Stimulated activated CD4-positive, alpha-beta T cell treated with anti-CD3 and anti-CD28 coated beads, TNF-alpha, amount 100 ng/mL, for 24 hours (primary cell): ENCODE results near the gene WASF3.
"Not testable (repeated sequence)": the region's sequence is repeated elsewhere in the genome, so short reads cannot be mapped to it uniquely, and the experiment has no call there.

Source experiments
- DNase-seq, 3 experiments: peaks; one replicate each; pipeline ENCODE4 v3.0.0-alpha.2; 2020; ENCODE audit warnings: low read depth in 3 of 3

The WASF3 gene

DNA sequence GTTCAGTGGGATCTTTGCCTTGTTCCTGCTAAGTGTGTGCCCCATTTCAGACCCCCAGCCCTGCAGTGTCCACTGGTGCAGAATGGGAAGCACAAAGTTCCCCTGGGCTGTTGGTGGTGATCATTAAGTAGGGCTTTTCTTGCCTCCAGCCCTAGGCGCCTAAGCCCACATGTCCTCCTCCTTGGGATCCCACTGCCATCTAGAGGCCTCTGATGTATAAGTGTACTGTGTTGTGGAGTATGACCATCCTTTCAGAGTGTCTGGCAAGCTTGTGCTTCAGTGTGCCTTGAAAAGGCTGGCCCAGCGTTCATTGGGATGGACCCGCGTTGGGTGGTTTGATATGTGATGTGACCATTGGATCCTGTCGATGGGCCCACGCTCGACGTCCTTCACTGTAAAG is 71.2 kb downstream of the WASF3 start:
- DNase-seq: no peak

DNA sequence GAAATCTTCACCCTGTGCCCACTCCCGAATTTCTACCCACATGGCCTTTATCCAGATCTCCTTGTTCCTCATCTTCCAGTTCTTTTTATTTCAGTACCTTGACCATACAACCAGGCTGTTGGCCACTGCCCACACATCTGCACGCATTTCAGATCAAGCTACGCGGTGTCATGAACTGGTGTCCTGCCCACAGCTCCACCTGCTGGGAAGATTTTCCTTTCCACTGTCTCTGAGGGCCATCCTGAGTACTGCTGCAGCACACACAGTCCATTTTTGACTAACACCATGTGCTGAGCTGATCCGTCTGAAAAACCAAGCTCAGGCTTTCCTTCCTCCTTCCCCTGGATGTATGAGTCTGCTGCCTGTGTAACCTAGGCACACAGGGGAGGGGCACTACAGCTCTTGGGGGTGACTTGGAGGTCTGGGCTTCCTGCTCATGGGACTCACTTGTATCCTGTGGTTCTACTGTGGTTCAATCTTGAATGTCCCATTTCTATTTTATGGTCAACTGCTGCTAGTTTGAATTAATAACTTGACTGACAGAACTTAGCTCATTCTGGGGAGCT is 71.9 kb downstream of the WASF3 start:
- no peak for DNase-seq

DNA sequence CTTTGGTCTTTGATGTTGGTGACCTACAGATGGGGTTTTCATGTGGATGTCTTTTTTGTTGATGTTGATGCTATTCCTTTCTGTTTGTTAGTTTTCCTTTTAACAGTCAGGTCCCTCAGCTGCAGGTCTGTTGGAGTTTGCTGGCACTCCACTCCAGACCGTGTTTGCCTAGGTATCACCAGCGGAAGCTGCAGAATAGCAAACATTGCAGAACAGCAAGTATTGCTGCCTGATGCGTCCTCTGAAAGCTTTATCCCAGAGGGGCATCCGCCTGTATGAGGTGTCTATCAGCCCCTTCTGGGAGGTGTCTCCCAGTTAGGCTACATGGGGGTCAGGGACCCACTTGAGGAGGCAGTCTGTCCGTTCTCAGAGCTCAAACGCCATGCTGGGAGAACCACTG is 78.2 kb downstream of the WASF3 start:
- not testable (repeated sequence) for DNase-seq

DNA sequence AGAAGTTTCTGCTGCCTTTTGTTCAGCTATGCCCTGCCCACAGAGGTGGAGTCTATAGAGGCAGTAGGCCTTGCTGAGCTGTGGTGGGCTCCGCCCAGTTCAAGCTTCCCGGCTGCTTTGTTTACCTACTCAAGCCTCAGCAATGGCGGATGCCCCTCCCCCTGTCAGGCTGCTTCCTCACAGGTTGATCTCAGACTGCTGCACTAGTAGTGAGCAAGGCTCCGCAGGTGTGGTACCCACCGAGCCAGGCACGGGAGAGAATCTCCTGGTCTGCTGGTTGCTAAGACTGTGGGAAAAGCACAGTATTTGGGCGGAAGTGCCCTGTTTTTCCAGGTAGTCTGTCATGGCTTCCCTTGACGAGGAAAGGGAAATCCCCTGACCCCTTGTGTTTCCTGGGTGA is 78.6 kb downstream of the WASF3 start:
- DNase-seq: not testable (repeated sequence)

DNA sequence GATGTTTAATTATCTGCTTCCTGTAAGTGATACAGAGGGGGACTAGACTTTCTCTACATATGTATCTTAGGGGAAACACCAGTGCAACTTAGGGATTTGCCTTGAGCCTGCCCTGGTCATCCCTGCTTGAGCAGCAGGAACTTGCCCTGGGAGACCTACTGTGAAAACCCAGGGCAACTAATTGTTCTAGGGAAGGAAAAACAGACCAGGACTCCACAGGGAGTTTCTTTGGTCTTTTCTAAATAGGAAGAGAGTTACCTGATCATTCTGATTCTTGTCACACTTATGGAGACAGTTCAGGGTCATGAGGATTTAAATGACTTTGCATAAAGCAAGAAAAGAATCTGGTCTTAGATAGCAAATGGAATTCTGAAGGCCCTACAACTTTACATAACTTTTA is 89.1 kb downstream of the WASF3 start:
- DNase-seq: no peak

DNA sequence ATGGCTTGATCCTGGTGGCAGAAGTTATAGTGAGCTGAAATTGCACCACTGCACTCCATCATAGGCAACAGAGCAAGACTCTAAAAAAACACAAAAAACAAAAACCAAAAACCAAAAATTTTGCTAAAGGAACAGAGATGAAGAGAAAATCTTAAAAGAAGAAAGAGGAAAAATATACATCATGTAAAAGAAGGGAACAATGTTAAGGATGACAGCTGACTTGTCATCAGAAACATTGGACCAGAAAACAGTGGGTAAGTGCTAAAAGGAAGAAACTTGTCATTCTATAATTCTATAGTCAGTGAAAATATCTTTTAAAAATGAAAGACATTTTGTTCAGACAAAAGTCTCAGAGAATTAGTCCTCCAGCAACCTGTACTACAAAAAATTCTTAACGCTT is 93.8 kb downstream of the WASF3 start:
- DNase-seq: no peak

DNA sequence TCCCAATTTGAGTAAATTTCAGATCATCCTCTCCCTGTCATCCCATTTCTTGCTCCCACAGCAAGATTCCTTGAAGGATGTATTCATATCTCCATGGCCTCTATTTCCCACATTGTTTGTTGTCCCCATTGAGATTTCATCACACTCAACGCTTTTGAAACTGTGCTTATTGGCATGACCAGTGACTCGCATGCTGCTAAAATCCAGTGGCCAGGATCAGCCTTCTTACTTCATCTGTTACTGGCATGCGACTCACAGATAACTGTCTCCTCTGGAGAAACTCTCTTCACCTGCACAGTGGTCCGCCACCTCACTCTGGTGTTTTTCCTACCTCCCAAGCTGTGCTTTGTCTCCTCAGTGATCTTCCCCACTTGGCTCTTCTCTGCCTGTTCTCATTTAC is 95.8 kb downstream of the WASF3 start:
- no peak for DNase-seq

DNA sequence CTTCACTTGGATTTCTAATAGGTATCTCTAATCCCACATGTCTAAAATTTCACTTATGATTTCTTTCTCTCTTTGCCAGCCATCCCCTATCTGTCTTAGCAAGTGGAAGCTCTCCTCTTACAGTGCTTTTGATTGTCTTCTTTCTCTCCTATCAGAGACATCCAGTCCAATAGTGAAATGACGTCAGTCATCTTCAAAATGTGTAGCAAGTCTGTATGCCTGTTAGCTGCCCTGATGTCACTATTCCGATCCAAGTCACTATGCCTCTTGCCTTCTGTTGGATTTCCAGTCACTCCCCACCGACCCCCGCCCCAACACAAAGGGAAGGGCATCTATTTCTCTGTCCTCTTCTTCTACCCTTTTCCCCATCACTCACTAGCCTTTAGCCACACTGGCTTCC is 96.4 kb downstream of the WASF3 start:
- no peak for DNase-seq

DNA sequence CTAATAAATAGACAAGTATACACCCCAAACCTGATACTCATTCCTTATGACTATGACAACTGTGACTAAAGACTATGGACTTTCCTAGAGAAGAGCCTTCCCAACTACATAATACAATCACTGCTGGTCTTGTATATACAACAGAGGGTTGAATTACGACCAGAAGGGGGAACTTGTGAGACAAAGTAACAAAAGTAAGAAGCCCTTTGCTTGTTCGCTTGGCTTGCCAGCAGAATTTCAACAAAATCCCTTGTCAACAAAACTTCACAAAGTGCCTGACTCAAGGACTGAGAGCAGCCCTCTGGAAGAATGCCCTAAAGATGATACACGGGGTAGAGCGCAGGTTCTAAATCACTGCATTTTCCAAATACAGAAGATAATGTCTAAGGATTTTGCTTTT is 99.4 kb downstream of the WASF3 start:
- no peak for DNase-seq

DNA sequence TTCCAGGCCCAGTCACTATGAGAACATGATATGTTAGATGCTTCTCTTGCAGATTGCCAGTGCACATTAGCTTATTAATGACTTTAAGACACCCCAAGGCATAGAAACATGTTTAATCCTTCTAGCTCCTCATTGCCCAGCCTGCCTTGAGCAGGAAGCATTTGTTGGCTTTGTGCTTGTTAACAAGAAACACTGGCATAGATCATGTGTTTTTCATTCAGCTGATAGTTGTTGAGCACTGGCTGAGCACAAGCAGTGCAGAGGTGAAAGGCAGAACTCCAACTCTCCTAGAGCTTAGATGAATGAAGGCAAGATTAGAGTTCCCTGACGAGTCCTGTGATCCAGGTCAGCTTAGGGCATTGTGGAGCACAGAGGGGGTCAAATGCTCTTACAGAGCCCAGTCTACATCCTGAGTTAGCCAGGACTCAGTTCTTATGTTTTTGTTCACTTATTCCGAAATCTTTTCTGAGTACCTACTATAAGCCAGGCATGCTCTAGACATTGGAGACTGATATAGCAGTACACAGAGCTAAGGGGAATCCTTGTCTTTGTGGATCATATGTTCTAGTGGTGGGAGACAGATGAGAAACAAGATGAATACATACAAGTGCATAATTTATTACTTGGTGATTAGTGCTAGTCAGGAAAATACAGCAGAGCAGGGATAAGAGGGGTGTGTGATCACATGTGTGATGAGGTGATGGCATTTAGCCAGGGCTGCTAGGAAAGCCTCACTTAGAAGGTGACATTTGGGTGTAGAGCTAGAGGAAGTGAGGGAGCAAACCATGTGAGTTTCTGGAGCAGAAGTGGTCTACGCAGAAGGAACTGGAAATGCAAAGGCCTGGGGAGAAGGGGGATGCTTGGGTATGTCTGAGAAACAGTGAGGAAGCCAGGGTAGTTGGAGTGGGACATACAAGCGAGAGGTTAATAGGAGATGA is 101.2 kb downstream of the WASF3 start:
- DNase-seq: no peak

DNA sequence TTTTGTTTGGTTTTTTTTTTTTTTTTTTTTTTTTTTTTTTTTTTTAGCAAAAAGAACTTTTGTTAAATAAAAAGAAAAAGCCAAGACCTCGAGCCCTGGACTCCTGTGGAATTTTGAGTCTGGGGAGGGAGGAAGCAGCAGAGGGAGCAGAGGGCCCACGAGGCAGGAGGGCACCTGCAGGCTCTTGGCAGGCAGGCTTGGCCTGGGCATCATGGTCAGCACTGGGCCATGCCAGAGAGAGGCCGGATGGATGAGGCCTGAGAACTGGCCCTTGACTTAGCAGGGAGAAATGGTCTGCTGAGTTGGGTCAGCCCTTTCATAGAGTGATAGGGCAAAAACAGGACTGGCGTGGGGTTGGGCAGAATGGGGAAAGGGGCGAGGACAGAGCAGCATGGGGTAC is 102.7 kb downstream of the WASF3 start:
- DNase-seq: no peak

DNA sequence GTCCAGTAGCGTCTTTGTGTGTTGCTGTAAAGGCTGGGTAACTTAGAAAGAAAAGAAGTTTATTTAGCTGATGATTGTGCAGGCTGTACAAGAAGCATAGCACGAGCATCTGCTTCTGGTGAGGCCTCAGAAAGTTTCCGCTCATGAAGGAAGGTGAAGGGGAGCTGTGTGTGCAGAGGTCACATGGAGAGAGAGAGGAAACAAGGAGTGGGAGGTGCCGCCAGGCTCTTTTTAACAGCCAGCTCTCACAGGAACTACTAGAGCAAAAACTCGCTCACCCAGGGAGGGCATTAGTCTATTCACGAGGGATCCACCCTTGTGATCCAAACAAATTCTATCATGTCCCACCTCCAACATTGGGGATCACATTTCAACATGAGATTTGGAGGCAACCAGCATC is 103.3 kb downstream of the WASF3 start:
- DNase-seq: no peak

DNA sequence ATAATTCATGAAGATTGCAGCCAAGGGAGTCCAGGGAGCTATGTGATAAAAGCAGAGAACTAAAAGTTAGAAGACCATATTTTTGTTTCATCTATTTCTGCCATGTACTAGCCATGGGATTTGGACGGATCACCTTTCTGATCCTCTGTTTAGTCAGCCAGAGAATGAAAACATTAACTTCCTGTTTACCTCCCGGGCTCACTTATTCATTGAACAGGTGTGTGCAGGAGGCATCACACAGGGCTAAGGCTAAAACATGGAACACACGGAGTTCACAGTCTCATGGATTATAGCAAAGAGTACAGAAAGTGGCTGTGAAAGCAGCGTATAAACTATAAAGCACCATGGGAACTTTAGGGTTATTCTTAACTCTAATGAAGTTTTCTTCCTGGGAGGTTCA is 106.3 kb downstream of the WASF3 start:
- DNase-seq: no peak

DNA sequence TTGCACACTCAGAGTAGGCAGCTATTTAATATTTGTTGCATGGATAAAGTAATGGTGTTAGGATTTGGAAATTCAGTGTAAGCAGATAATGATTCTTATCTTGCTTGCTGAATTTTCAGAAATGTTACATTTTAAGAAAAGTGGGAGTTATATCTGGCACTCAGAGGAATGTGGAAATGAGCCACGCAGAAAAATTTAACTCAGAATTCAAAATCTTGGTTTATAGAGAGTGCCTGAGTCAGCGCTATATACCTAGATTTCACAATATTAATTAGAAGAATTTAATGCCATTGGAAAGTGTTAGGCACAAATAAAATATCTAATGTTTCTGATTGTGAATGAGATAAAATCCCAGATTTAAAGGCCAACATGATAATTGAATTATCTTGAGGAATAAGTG is 106.8 kb downstream of the WASF3 start:
- no peak for DNase-seq

DNA sequence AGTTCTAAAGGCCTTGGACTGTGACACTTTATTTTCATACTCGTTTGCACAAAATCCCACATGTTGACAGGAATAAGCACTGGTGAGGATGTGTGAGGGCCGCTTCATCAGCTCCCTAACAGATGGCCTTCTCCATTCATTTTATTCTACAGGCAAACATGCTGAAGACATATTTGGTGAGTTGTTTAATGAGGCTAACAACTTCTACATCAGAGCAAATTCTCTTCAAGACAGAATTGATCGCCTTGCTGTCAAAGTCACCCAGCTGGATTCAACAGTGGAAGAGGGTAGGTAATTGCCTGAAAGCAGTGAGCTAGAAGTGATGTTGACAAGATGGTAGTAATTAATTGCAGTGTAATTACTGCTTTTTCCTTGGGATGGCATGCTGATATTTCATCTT is 107.4 kb downstream of the WASF3 start:
- no peak for DNase-seq

DNA sequence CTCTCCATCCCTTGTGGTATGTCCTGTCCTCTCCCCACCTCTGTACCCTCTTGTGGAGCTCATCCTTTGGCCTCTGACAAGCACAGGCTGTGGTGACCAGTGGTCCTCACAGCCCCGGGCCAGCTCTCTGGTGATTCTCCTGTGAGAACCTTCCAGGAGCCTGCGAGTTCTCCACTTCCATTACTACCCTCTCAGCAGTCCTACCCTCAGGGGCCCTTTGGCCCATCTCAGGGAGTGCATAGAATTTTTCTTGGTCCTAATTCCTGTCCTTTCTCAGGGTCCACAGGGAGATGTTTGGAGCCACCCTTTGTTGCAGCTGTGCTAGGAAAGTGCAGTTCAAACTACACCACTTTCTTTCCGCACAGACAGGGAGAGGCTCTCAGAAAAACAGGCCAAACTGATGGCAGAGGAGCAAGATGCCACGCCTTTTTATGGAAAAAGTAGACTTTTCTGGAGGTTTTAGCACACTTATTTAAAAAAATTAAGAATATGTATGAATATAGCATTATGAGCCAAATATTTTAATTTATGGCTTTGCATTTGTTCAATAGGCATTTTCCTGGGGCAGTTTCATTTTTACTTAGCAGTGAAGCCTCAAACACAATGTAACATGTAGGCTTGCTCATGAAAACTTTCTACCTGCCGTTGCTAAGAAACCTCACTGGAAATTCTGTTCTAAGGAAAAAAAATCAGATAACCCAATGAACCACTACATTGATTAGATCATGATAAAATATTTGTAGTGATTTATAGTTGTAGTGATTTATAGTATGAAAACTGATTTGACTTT is 111.1 kb downstream of the WASF3 start:
- DNase-seq: no peak

DNA sequence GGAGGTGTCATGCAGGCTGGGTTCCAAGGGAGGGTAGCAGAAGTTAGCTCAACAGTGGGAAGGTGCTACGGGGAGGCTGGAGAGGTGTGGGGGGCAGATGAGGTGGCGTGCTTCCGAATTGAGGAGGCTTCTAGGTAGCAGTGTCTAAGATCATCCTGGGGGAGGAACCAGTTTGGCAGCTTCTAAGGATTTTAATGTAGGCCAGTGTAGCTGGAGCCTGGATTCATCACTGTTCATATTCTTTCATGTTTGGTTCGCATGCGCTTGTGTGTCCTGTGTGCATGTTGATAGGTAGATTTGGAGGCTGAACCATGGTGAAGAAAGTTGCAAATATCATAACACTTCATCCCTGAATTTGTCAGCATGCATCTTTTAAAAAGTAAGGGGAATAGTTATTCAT is 116.4 kb downstream of the WASF3 start:
- no peak for DNase-seq

DNA sequence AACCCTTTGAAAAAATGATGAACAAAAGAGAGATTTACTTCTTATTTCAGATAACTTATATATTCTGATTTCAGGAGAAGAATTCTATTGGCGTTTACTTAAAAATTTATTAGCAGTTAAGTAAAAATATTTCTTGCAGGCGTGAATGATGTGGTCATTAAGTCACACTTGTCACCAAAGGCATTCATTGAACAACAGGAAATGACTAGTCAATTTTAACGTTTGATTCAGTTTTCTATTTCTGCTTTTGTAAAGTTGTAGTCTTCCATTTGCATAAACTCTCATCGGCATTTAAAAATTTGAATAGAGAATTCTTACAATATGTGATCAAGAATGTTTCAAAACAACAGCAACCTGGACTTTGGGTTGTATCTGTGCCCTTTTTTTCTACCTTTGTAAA is 119.7 kb downstream of the WASF3 start:
- no peak for DNase-seq

DNA sequence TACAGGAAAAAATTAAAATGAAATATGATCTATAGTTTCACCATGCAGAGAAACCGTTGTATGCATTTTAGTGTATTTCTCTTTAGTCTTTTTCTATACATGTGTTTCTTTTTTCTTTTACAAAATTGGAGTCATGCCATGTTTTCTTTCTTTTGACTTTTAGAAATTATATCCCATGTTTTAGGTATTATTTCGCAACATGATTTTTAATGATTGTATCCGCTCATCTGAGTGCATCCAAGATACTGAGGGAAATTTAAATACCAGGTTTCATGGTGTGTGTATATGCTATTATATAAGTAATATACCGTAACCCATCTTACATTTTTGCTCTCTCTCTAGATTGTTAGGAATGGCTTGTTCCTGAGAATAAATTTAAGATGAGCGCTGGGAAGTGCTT is 120.8 kb downstream of the WASF3 start:
- DNase-seq: no peak

DNA sequence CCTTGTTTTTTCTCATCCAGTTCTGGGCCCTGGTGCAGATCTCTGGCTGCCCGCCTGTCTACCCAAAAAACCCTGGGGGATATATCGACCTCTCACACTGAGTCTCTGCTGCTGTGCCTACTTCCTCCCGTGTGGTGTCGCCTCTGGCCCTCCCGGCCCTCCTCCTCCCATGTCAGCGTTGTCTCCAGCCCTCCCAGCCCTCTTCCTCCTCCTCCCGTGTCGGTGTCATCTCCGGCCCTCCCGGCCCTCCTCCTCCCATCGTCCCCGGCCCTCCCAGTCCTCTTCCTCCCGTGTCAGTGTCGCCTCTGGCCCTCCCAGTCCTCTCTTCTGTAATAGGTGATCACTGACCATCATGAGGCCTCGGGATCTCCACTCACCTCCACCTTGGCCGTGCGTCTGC is 121.3 kb downstream of the WASF3 start:
- DNase-seq: no peak

DNA sequence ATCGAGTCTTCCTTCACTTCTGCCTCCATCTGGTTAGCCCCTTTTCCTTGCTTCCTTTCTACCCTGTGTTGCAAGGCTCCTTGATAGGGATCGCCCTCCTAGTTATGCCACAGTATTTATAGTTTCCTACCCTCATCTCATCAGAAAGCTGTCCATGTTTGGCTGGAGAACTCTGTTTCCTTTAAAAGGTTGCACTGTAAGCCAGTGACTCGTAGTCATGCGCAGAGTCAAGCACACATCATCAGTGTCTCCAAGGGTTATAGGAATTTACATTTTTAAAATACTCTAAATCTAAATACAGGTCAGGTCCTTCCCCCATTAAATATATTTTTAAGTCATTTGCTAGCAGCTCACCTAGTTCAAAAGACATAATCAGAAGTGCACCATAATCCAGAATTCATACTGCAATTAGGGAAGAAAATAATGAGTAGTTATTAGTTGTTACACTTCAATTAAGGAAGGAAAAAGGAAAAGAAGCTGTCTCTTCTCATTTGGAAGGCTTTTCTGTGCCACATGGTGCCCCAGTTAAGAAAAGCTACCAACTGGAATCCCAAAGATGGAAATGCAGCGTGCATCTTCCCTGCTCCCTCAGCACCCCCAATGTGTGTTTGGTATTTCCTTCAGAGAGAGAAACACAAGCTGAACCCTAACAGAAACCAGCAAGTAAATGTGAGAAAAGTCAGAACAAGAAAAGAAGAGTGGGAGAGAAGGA is 122.1 kb downstream of the WASF3 start:
- no peak for DNase-seq

DNA sequence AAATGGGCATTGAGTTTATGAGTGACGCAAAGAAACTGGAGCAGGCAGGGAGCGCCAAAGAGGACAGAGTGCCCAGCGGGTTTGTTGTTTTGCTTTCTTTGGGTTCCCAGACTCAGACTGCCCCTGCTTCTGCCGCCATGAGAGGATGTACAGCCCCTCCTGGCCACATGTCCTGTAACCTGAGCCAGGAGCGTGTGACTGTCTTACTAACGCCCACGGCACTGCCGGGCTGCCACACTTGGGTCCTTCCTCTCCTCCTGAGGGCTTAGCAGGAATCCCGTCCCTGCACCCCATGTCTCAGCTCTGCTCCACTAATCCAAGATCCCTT is 122.6 kb downstream of the WASF3 start:
- DNase-seq: no peak
